SH-SY5Y (cell line): ENCODE results near the gene CPS1.

ENCODE experiments used
- GATA2 ChIP-seq: IDR thresholded peaks from 2 replicates; pipeline ENCODE4 v1.6.1; 2011; ENCODE audit warnings: mild to moderate bottlenecking, low read depth, low read length
- GATA3 ChIP-seq: IDR thresholded peaks from 2 replicates; pipeline ENCODE4 v1.6.1; 2011; ENCODE audit warnings: low read depth, mild to moderate bottlenecking, low read length, moderate library complexity

GRCh38 chr2:210558708-210559107, 2.3 kb downstream of the CPS1 start:
- no peak for TF ChIP-seq GATA2
- no peak for TF ChIP-seq GATA3
